GM10266 (cell line): ENCODE data around the gene NUMB.

Source experiments
- DNase-seq: peaks from one replicate; pipeline ENCODE4 v3.0.0; 2012; ENCODE audit errors: extremely low spot score
- CTCF ChIP-seq: IDR thresholded peaks from 2 replicates; pipeline ENCODE4 v1.5.1; 2012; ENCODE audit warnings: mild to moderate bottlenecking, low read depth; ENCODE audit not compliant: control insufficient read depth, insufficient read depth; ENCODE audit errors: missing control alignments

NUMB gene

GRCh38 chr14:73261075-73261474 is 197.3 kb downstream of the NUMB start:
- no peak for TF ChIP-seq CTCF
- no peak for DNase-seq

DNA sequence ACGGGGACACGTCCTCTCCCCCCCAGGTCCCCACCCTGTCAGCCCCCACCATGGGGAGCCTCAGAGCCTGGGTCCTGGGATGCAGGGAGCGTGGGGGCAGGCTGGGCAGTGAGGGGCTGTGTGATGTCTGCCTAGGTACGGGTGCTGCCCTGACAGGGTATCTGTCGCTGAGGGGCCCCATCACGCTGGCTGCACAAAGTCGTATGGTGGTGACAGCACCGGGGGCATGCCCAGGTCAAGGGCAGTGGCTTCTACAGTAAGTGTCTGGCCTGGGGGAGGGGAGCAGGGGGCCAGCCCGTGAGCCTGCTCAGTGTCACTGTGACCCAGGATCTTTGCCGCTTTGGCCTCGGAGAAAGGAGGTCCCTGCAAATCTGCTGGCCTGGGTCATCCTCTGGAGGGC is 197.8 kb downstream of the NUMB start:
- DNase-seq: no peak
- no peak for TF ChIP-seq CTCF

DNA sequence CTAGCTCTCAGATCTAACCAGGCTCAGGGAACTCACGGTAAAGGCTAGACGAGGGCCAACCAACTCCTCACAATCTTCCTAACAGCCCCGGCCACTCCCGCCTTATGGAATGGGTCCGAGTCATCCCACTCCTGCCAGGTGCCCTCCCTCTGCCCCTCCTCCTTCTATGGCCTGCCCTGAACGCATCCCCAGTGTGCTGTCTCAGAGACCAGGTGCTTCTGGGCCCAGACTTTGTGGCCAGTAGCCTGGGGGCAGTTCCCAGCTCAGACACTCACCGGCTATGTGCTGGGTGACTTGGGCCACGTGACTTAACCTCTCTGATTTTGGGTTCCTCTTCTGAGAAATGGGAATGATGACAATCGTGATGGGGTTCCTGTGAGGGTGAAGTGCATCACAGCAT is 198.5 kb downstream of the NUMB start:
- TF ChIP-seq CTCF: no peak
- DNase-seq: no peak

GRCh38 chr14:73258845-73259611 is 199.3 kb downstream of the NUMB start:
- TF ChIP-seq CTCF: no peak
- no peak for DNase-seq

DNA sequence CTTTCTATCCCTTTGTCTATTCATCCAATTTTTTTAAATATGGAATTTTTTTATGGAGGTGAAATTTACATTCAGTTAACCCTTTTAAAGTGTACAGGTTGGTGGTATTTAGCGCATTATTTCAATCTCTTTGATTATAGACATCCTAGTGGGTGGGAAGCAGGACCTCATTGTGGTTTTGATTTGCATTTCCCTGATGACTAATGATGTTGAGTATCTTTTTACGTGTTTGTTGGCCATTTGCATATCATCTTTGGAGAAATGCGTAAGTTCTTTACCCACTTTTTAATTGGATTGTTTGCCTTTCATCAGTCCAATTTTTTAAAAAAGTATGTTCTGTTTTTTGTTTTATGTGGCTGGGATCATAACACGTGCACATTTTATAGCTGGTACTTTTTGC is 200.3 kb downstream of the NUMB start:
- TF ChIP-seq CTCF: no peak
- DNase-seq: no peak

- no peak for DNase-seq
- no peak for TF ChIP-seq CTCF
Measured at GRCh38 chr14:73255693-73256225, 202.6 kb downstream of the NUMB start.

DNA sequence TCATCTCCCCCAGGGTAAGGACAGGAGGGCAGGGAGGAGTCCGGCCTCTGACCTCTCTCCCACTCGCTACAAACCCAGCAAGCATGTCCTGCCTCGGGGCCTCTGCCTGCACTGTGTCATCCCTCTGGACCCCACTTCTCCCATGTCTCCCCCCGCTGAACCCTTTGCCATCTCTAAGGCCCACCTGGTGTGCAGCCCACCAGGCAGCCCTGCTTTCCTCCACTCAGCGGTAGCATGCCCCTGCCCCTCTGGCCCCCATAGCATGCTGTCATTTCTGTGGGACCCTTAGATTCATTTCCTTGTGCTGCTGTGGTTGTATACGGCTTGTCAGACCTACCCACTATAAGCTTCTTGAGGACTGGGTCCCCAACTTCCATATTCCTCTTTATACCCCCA is 203.3 kb downstream of the NUMB start:
- no peak for TF ChIP-seq CTCF
- DNase-seq: no peak
